GM12892 (cell line): ENCODE data around the gene GLIS1.

ENCODE experiments used
- DNase-seq: peaks from one replicate; pipeline ENCODE4 v3.0.0; 2011; ENCODE audit not compliant: insufficient read length
- FAIRE-seq: peaks from 2 replicates; lab custom pipeline; 2011; peaks lifted over from hg19 to GRCh38; lab: Jason Lieb, UNC
- POLR2A ChIP-seq: IDR thresholded peaks from 2 replicates; pipeline ENCODE4 v1.6.1; 2011; ENCODE audit warnings: low read depth, low read length, control low read depth
- POLR2AphosphoS5 ChIP-seq: IDR thresholded peaks from 2 replicates; pipeline ENCODE4 v1.6.1; 2011; ENCODE audit warnings: low read depth, low read length, control low read depth
- TAF1 ChIP-seq: IDR thresholded peaks from 2 replicates; pipeline ENCODE4 v1.6.1; 2011; ENCODE audit warnings: low read depth, mild to moderate bottlenecking, control low read depth, low read length, borderline replicate concordance

The GLIS1 gene

GRCh38 chr1:53508056-53508990, 230.6 kb downstream of the GLIS1 start:
- DNase-seq = no peak
- TF ChIP-seq TAF1 (no peak), POLR2A (no peak), POLR2AphosphoS5 (no peak)
- FAIRE-seq = no peak

DNA sequence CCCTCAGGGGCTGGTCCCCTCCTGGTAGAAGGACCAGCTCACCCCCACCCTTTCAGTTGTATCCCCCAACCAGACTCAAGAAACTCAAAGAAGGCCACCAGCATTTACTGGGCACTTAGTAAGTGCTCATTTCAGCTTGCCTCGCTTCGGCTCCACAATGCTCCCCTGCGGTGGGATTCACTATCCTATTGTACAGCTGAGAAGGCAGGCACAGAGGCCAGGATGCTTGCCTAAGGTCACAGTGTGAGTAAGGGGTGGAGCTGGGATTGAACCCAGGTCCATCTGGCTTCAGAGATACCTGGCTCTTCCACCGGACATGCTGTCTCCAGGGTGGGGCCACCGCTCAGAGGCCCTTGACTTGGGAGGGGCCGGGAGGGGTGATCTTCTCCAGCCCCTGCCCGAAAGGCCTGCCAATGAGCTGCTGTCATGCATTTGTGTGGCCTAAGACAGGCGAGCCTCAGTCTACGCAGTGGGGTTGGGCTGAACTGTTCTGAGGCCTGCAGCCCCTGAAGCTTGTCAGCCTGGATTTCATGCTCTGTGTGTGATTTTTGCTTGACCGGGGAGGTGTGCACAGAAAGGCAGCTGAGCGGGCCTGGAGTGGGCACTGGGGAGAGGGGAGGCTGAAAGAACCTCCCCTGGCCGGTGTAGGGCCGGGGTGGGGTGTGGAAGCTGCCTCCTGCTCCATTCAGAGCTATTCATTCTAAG, 231.7 kb downstream of the GLIS1 start:
- FAIRE-seq (no peak), DNase-seq (no peak)
- TF ChIP-seq POLR2A = no peak
- no peak for TF ChIP-seq TAF1
- TF ChIP-seq POLR2AphosphoS5 = no peak

- TF ChIP-seq POLR2A (no peak), POLR2AphosphoS5 (no peak), TAF1 (no peak)
- DNase-seq (no peak), FAIRE-seq (no peak)
Observed at GRCh38 chr1:53506355-53507050, 232.5 kb downstream of the GLIS1 start.

DNA sequence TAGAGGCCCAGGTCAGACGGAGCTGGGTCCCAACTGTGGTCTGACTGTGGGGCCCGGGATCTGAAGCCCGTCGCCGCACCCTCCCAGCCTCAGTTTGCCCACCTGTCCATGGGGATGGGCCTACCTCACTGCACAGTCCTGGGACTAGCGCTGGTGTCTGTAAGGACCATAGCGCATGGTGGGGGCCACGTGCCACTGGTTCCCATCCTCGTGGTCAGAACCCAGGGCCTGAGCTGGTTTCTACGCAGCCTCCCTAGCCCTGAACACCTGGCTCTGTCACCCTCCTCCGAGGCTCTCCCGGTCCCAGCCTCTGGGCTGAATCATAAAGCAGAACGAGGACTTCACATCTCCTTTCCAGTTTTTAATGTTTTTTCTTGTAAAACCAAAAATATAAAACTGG, 233.1 kb downstream of the GLIS1 start:
- no peak for TF ChIP-seq TAF1
- TF ChIP-seq POLR2A = no peak
- no peak for TF ChIP-seq POLR2AphosphoS5
- FAIRE-seq = no peak
- no peak for DNase-seq

DNA sequence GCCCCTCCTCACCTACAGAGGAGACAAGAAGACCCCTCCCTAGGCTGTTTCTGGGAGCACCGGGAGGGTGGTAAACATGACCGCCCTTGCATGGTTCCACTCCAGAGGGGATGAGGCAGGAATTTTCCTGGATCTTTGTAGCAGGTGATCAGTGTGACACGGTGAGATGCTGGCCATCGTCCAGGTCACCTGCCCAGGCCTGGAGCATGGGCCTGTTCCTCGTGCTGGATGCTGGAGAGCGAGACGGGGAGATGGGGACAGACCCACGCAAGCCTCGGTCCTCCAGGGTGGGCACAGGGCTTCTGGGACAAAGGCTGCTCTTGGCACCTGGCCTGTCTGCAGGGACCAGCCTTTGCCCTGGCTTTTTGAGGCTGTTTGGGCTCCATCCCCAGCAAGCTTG, 233.6 kb downstream of the GLIS1 start:
- no peak for FAIRE-seq

GRCh38 chr1:53504901-53505300, 234.1 kb downstream of the GLIS1 start:
- FAIRE-seq (no peak), DNase-seq (no peak)
- TF ChIP-seq POLR2AphosphoS5 = no peak
- no peak for TF ChIP-seq POLR2A
- no peak for TF ChIP-seq TAF1

More for the DNA sequence above, 233.6 kb downstream of the GLIS1 start:
- no peak for DNase-seq
- no peak for TF ChIP-seq POLR2A
- TF ChIP-seq POLR2AphosphoS5 = no peak
- TF ChIP-seq TAF1 = no peak

DNA sequence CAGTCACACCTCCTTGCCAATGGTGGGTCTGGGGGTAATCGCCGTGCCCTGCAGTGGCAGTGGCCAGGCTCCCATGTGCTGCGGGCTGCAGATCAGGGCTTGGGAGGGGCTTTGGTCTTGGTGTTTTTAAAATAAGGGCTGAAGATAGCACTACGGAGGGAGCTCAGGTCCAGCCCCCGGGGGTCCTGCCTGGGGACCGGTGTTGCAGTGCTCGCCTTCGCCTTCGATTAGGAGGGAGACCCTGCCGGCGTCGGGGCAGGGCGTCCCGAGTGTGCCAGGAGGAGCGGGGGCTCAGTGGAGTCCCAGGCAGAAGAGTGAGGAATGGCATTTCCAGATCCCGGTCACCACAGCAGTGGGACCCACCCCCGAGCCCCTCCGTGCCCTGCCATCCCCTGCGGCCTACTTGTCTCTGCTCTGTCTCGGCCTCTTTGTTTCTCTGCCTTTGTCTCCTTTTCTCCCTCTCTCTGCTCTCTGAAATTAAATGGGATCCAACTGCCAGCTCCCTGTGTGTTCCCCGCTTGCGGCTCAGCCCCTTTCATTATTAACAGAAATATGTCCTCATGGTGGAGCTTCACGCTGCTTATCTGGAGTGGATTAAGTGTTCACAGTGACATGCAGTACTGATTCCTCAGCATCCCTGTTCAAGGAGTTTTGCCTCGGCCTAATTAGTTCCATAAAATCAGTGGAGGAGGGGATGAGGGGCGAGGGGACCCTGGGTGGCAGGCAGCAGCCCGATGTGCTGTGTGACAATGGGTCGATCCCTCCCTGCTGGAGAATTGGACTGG, 235.3 kb downstream of the GLIS1 start:
- DNase-seq (no peak), FAIRE-seq (no peak)
- TF ChIP-seq TAF1 (no peak), POLR2AphosphoS5 (no peak)

- no peak for DNase-seq
- FAIRE-seq = no peak
- TF ChIP-seq POLR2A (no peak), TAF1 (no peak), POLR2AphosphoS5 (no peak)
Observed at GRCh38 chr1:53502641-53503432, 236.1 kb downstream of the GLIS1 start.

- FAIRE-seq (no peak), DNase-seq (no peak)
- TF ChIP-seq POLR2AphosphoS5 = no peak
- no peak for TF ChIP-seq TAF1
- no peak for TF ChIP-seq POLR2A
Observed at GRCh38 chr1:53501065-53502005, 237.6 kb downstream of the GLIS1 start.
